SK-N-SH (cell line): ENCODE data around the gene MTCL1. TPM values are rescaled to one million over a fixed set of nuclear protein-coding genes. Genes with fewer than 3 reads are reported as not detected.

Source experiments
- CTCF ChIA-PET: fragments of 300-600, 350-600 bp; formaldehyde crosslinking; extraction: SDS; loops from one replicate; lab custom pipeline; 2021; lab: Yijun Ruan, JAX
- POLR2A ChIA-PET: fragments of 350-600 bp; sonication (Branson Sonifier 250); formaldehyde crosslinking; extraction: SDS; loops from one replicate; lab custom pipeline; 2020; ENCODE audit warnings: antibody characterized with exemption, inconsistent platforms; lab: Yijun Ruan, JAX
- DNase-seq: peaks from one replicate; pipeline ENCODE4 v3.0.0; 2012
- H2AFZ ChIP-seq: fragments of 200-600 bp; sonication (generic); 2 replicates; pipeline ENCODE4 v1.8.1; 2016; ENCODE audit warnings: antibody characterized with exemption, mild to moderate bottlenecking, low read depth
- H3F3A ChIP-seq: fragments of 200-600 bp; sonication (generic); replicated peaks from 2 replicates; pipeline ENCODE3; 2016; ENCODE audit warnings: antibody characterized with exemption, mild to moderate bottlenecking; ENCODE audit not compliant: insufficient read depth
- H3K27ac ChIP-seq, 2 experiments: fragments of 200-500 bp in 1 of 2; fragments of 200-600 bp in 1 of 2; sonication (Bioruptor generic) in 1 of 2; sonication (generic), shearing (Covaris generic) in 1 of 2; 2 replicates each; pipeline versions ENCODE4 v1.5.1 to v1.6.1; 2014 to 2016; ENCODE audit warnings: low read depth in 2 of 2, inconsistent platforms in 1 of 2, low read length in 1 of 2, mild to moderate bottlenecking in 1 of 2, mixed read lengths in 1 of 2
- H3K27me3 ChIP-seq: fragments of 200-600 bp; sonication (generic), shearing (Covaris generic); 2 replicates; pipeline ENCODE4 v1.6.1; 2016; ENCODE audit warnings: mixed run types; ENCODE audit not compliant: insufficient read depth
- H3K36me3 ChIP-seq, 2 experiments: fragments of 200-500 bp in 1 of 2; fragments of 200-600 bp in 1 of 2; sonication (Bioruptor generic) in 1 of 2; sonication (generic) in 1 of 2; replicated peaks in 1 of 2; 2 replicates each; pipeline versions ENCODE3 to v1.5.1; 2014 to 2016; ENCODE audit warnings: low read length in 1 of 2, mild to moderate bottlenecking in 1 of 2; ENCODE audit not compliant: insufficient read depth in 2 of 2, control insufficient read depth in 1 of 2
- H3K4me1 ChIP-seq, 2 experiments: fragments of 200-500 bp in 1 of 2; fragments of 200-600 bp in 1 of 2; sonication (Bioruptor generic) in 1 of 2; sonication (generic), shearing (Covaris generic) in 1 of 2; 2 replicates each; pipeline versions ENCODE4 v1.5.1 to v1.6.1; 2014 to 2016; ENCODE audit warnings: low read depth in 1 of 2, low read length in 1 of 2, mixed run types in 1 of 2; ENCODE audit not compliant: insufficient read depth in 2 of 2, control insufficient read depth in 1 of 2
- H3K4me2 ChIP-seq: fragments of 200-600 bp; sonication (generic), shearing (Covaris generic); 2 replicates; pipeline ENCODE4 v1.6.1; 2017; ENCODE audit warnings: mixed run types
- H3K4me3 ChIP-seq, 2 experiments: fragments of 200-500 bp in 1 of 2; fragments of 200-600 bp in 1 of 2; sonication (Bioruptor generic) in 1 of 2; sonication (generic), shearing (Covaris generic) in 1 of 2; 2 replicates each; pipeline versions ENCODE4 v1.5.1 to v1.8.1; 2014 to 2016; ENCODE audit warnings: low read depth in 2 of 2, inconsistent platforms in 1 of 2, low read length in 1 of 2, mild to moderate bottlenecking in 1 of 2, mixed read lengths in 1 of 2, moderate library complexity in 1 of 2
- H3K79me2 ChIP-seq: fragments of 200-600 bp; sonication (generic); 2 replicates; pipeline ENCODE4 v1.8.1; 2017; ENCODE audit warnings: mild to moderate bottlenecking; ENCODE audit not compliant: insufficient read depth
- H3K9ac ChIP-seq: fragments of 200-600 bp; sonication (generic); 2 replicates; pipeline ENCODE4 v1.6.1; 2017; ENCODE audit warnings: mixed run types
- H3K9me2 ChIP-seq: fragments of 200-600 bp; sonication (generic); 2 replicates; pipeline ENCODE4 v1.6.1; 2017; ENCODE audit warnings: mixed run types
- H3K9me3 ChIP-seq: fragments of 200-600 bp; sonication (generic); 2 replicates; pipeline ENCODE4 v1.6.1; 2017; ENCODE audit warnings: mixed run types, mild to moderate bottlenecking, moderate library complexity
- H4K20me1 ChIP-seq: fragments of 200-600 bp; sonication (generic); 2 replicates; pipeline ENCODE4 v1.6.1; 2017; ENCODE audit warnings: mild to moderate bottlenecking, mixed run types; ENCODE audit not compliant: insufficient read depth
- ELF1 ChIP-seq: IDR thresholded peaks from 2 replicates; pipeline ENCODE4 v1.4.0; 2012
- EP300 ChIP-seq, 2 experiments: IDR thresholded peaks; 2 replicates each; pipeline versions ENCODE4 v1.4.0 to v1.6.1; 2012; ENCODE audit warnings: borderline replicate concordance in 1 of 2, low read depth in 1 of 2, low read length in 1 of 2
- GATA2 ChIP-seq: sonication (generic); formaldehyde crosslinking; IDR thresholded peaks from 2 replicates; pipeline ENCODE4 v1.5.0; 2020; ENCODE audit warnings: mild to moderate bottlenecking, missing genetic modification reagents
- JUND ChIP-seq: IDR thresholded peaks from 2 replicates; pipeline ENCODE4 v1.4.0; 2012
- POLR2AphosphoS5 ChIP-seq: IDR thresholded peaks from 2 replicates; pipeline ENCODE4 v1.6.1; 2012; ENCODE audit warnings: low read depth, low read length
- RCOR1 ChIP-seq: fragments of 150-350 bp; IDR thresholded peaks from 2 replicates; pipeline ENCODE4 v1.6.1; 2017; ENCODE audit warnings: antibody characterized with exemption, low read length
- RFX5 ChIP-seq: IDR thresholded peaks from 2 replicates; pipeline ENCODE4 v1.6.1; 2012; ENCODE audit warnings: mild to moderate bottlenecking, improper control_type of control experiment, low read length
- SIN3A ChIP-seq: IDR thresholded peaks from 2 replicates; pipeline ENCODE4 v1.6.1; 2012; ENCODE audit warnings: low read depth, mild to moderate bottlenecking, low read length, moderate library complexity, borderline replicate concordance
- TEAD4 ChIP-seq: IDR thresholded peaks from 2 replicates; pipeline ENCODE4 v1.4.0; 2012; ENCODE audit warnings: mild to moderate bottlenecking, borderline replicate concordance; ENCODE audit not compliant: insufficient read depth
- YY1 ChIP-seq: IDR thresholded peaks from 2 replicates; pipeline ENCODE4 v1.4.0; 2012; ENCODE audit warnings: low read depth, mild to moderate bottlenecking
- WGBS: methylation state at CpG from one replicate; pipeline ENCODE4 v1.1.6; 2017; ENCODE audit warnings: low lambda C conversion rate; 5-methylcytosine and 5-hydroxymethylcytosine counted together
- polyA plus RNA-seq, 3 experiments: library from polyadenylated mRNA; depleted of rRNA; stranded (reverse); fragments of >200 nt; gene quantifications; 2 replicates each; pipeline ENCODE4 v1.2.3, GENCODE V29; 2012
- TF ChIP-seq, protein P1 (sequence below): IDR thresholded peaks from 2 replicates; pipeline ENCODE4 v1.4.0; 2012; ENCODE audit warnings: low read depth, borderline replicate concordance
- TF ChIP-seq, protein P2 (sequence below): fragments of 150-350 bp; IDR thresholded peaks from 2 replicates; pipeline ENCODE4 v1.6.1; 2016; ENCODE audit warnings: mild to moderate bottlenecking, low read depth, low read length
- TF ChIP-seq, protein P3 (sequence below): IDR thresholded peaks from 2 replicates; pipeline ENCODE4 v1.4.0; 2012; ENCODE audit warnings: low read depth, borderline replicate concordance

The MTCL1 gene
- polyA plus RNA-seq, 1 of the 3 experiments (the other 2 are of a cell fraction), result 33.5 TPM

DNA sequence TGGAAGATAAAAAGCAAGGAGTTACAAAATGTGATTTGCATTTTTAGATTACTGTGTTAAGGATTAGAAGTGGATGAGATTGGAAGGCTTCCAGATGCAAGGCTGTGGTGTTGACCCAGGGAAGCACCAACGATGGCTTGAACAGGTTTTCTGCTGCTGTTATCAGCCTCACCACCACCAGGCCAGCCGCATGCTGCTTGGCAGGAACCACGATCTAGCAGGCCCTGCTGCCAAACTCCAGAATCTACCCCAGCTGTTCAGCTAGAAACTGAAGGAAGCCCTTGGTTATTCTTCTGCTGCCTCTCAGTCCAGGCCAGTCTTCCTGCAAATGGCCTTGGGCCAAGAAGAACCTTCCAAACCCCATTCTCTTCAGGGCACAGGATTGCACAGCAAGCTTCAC is 133.9 kb downstream of the MTCL1 start (continued):
- TF ChIP-seq, protein P1, sequence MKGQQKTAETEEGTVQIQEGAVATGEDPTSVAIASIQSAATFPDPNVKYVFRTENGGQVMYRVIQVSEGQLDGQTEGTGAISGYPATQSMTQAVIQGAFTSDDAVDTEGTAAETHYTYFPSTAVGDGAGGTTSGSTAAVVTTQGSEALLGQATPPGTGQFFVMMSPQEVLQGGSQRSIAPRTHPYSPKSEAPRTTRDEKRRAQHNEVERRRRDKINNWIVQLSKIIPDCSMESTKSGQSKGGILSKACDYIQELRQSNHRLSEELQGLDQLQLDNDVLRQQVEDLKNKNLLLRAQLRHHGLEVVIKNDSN, result no peak
- no peak for TF ChIP-seq RCOR1
- no peak for TF ChIP-seq RFX5
- TF ChIP-seq SIN3A, result no peak
- no peak for TF ChIP-seq JUND
- TF ChIP-seq TEAD4, result no peak

DNA sequence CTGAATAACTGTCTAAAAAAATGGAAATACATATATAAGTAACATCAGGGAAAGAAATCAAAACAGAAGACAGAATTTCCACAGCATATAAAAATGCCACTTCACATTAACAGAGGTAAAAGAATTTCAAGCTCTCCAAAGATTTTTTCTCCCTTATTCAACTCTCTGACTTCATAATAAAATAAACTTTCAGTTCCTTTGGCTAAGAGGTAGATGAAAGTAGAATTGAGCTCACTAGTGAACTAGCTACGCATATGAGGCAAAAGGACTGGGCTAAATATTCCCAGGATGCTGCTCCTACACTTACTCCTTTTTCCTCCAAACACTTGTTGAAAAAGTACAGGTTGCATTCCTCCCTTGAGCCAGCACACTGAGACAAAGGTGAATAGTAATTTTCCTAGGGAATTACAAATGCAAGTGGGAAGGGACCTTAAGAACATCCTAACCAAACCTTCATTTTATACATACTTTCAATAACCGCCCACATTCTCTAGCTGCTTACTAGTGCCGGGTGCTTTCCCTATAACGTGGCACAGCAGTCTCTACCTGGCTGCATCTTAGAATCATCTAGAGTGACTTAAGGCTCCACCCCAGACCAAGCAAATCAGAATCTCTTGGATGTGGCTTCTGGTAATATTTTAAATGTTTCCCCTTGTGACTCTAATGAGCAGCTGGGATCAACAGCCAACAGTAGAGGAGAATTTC is 136.6 kb downstream of the MTCL1 start:
- Histone ChIP-seq H4K20me1 (no peaks in the 10 kb centered on the region), H3K4me3 (no peak overlapping the region), H3F3A (no peaks in the 10 kb centered on the region), H3K36me3 (no peaks in the 10 kb centered on the region), H3K9me2 (no peaks in the 10 kb centered on the region), H2AFZ (no peak overlapping the region), H3K9me3 (no peaks in the 10 kb centered on the region), H3K27me3 (no peaks in the 10 kb centered on the region), H3K4me1 (peaks cover 0 to 9% of the 10 kb centered on the region in 2 experiments; a peak in 1 of 4 replicates)
- POLR2A ChIA-PET, result no interaction called here
- WGBS, result 85% methylated on average over 4 of the region's 4 CpGs
- no peak for TF ChIP-seq GATA2
- TF ChIP-seq, protein P2, sequence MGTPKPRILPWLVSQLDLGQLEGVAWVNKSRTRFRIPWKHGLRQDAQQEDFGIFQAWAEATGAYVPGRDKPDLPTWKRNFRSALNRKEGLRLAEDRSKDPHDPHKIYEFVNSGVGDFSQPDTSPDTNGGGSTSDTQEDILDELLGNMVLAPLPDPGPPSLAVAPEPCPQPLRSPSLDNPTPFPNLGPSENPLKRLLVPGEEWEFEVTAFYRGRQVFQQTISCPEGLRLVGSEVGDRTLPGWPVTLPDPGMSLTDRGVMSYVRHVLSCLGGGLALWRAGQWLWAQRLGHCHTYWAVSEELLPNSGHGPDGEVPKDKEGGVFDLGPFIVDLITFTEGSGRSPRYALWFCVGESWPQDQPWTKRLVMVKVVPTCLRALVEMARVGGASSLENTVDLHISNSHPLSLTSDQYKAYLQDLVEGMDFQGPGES, result no peak
- no peak for TF ChIP-seq EP300 (IDR thresholded peaks at IDR 0.05; ENCODE audit: borderline replicate concordance in 1 of 2, low read depth in 1 of 2, low read length in 1 of 2)
- TF ChIP-seq YY1, result no peak
- TF ChIP-seq, protein P1, result no peak
- no peak for TF ChIP-seq POLR2AphosphoS5
- no peak for TF ChIP-seq ELF1
- TF ChIP-seq, all 33 proteins: peak for 0
- Histone ChIP-seq H3K27ac (no peak overlapping the region), H3K4me2 (no peak overlapping the region), H3K79me2 (no peaks in the 10 kb centered on the region), H3K9ac (no peak overlapping the region)
- no peak for DNase-seq
- CTCF ChIA-PET, result interaction anchor here (0.6 to 0.8 kb wide), 2 partner anchors 38 to 140 kb away, joined by 3 to 4 read pairs; no protein-coding TSS in a partner anchor

DNA sequence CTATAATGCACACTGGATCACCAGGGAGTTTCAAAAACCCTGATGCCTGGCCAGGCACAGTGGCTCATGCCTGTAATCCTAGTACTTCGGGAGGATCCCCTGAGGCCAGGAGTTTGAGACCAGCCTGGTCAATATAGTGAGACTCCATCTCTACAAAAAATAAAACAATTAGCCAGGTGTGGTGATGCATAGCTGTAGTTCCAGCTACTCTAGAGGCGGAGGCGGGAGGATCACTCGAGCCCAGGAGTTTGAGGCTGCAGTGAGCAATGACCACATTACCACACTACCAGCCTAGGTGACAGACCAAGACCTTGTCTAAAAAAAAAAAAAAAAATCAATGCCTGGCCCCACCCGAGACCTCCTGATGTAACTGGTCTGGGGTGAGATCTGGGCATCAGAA is 137.2 kb downstream of the MTCL1 start:
- Histone ChIP-seq H3K4me1 (peaks cover 0 to 9% of the 10 kb centered on the region in 2 experiments; a peak in 1 of 4 replicates), H4K20me1 (no peaks in the 10 kb centered on the region), H3K79me2 (no peaks in the 10 kb centered on the region), H3K9ac (no peak overlapping the region), H3K9me3 (no peaks in the 10 kb centered on the region), H3F3A (no peaks in the 10 kb centered on the region), H2AFZ (no peak overlapping the region), H3K36me3 (no peaks in the 10 kb centered on the region), H3K4me2 (no peak overlapping the region), H3K27ac (no peak overlapping the region), H3K9me2 (no peaks in the 10 kb centered on the region), H3K27me3 (no peaks in the 10 kb centered on the region), H3K4me3 (no peak overlapping the region)
- WGBS, result 94% methylated on average over 5 of the region's 5 CpGs
- CTCF ChIA-PET, result interaction anchor here (0.6 to 0.8 kb wide), 2 partner anchors 38 to 140 kb away, joined by 3 to 4 read pairs; no protein-coding TSS in a partner anchor
- POLR2A ChIA-PET, result no interaction called here
- no peak for DNase-seq
- TF ChIP-seq, protein P3, sequence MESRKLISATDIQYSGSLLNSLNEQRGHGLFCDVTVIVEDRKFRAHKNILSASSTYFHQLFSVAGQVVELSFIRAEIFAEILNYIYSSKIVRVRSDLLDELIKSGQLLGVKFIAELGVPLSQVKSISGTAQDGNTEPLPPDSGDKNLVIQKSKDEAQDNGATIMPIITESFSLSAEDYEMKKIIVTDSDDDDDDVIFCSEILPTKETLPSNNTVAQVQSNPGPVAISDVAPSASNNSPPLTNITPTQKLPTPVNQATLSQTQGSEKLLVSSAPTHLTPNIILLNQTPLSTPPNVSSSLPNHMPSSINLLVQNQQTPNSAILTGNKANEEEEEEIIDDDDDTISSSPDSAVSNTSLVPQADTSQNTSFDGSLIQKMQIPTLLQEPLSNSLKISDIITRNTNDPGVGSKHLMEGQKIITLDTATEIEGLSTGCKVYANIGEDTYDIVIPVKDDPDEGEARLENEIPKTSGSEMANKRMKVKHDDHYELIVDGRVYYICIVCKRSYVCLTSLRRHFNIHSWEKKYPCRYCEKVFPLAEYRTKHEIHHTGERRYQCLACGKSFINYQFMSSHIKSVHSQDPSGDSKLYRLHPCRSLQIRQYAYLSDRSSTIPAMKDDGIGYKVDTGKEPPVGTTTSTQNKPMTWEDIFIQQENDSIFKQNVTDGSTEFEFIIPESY, result no peak
